ENCODE measurements around the gene GPR142. TPM values are rescaled to one million over a fixed set of nuclear protein-coding genes. Genes with fewer than 3 reads are reported as not detected.

The GPR142 gene
- polyA plus RNA-seq, 1 experiment = not detected

GRCh38 chr17:74332763-74333283 is 34.5 kb upstream of the GPR142 start:
- Histone ChIP-seq H3K4me3 (ENCODE audit: low read depth, low read length) (no peak overlapping the region), H3K9me3 (ENCODE audit: control insufficient read depth, insufficient read depth, low read length) (no peaks in the 10 kb centered on the region), H3K27ac (ENCODE audit: low read depth, low read length) (no peak overlapping the region), H3K27me3 (ENCODE audit: control insufficient read depth, insufficient read depth, low read length) (no peaks in the 10 kb centered on the region)
- TF ChIP-seq, protein P1, sequence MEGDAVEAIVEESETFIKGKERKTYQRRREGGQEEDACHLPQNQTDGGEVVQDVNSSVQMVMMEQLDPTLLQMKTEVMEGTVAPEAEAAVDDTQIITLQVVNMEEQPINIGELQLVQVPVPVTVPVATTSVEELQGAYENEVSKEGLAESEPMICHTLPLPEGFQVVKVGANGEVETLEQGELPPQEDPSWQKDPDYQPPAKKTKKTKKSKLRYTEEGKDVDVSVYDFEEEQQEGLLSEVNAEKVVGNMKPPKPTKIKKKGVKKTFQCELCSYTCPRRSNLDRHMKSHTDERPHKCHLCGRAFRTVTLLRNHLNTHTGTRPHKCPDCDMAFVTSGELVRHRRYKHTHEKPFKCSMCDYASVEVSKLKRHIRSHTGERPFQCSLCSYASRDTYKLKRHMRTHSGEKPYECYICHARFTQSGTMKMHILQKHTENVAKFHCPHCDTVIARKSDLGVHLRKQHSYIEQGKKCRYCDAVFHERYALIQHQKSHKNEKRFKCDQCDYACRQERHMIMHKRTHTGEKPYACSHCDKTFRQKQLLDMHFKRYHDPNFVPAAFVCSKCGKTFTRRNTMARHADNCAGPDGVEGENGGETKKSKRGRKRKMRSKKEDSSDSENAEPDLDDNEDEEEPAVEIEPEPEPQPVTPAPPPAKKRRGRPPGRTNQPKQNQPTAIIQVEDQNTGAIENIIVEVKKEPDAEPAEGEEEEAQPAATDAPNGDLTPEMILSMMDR (IDR thresholded peaks at IDR 0.05; ENCODE audit: low read depth, low read length) = no peak
- CTCF ChIA-PET = interaction anchor here (1.9 kb wide), 1 partner anchor 35 kb away, joined by 5 read pairs; the partner anchor contains the start of gene GPR142
- POLR2A ChIA-PET = no interaction called here
- DNase-seq (ENCODE audit: low read depth, low spot score) = no peak

DNA sequence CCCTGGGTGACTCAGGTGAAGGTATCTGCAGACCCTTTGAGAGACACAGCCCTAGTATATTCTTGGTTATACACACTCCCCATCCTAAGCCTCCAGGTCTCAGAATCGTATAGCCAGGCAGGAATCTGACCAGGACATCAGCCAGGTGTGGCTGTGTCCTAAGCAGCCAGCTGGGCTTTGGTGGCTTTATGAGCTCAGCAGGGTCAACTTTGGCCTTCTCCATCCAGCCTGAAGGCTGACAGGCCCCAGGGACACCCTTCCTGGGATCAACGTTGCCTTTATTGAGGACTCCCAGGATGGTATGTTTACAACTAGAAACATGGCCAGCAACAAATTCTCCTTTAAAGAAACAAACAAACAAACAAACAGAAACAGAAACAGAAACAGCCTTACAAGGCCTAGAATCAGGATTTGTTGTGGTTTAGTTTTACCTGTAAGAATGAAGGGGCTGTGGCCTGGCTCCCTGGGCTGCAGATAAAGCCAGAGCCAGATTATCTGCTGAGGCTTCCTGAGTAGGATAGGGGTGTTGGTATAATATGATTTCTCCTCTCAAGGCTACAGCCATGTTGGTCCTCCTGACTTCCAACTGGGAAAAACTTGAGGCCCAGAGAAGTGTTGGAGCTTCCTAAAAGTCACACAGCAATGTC is 32.8 kb upstream of the GPR142 start:
- no peak for DNase-seq (ENCODE audit: low read depth, low spot score)
- ChIA-PET POLR2A (no interaction called here), CTCF (no interaction called here)
- TF ChIP-seq, protein P1 (IDR thresholded peaks at IDR 0.05; ENCODE audit: low read depth, low read length) = no peak
- H3K27me3 ChIP-seq (ENCODE audit: control insufficient read depth, insufficient read depth, low read length) = no peaks in the 10 kb centered on the region
- H3K9me3 ChIP-seq (ENCODE audit: control insufficient read depth, insufficient read depth, low read length) = no peaks in the 10 kb centered on the region
- no peak overlapping the region for H3K4me3 ChIP-seq (ENCODE audit: low read depth, low read length)
- no peak overlapping the region for H3K27ac ChIP-seq (ENCODE audit: low read depth, low read length)

- DNase-seq (ENCODE audit: low read depth, low spot score) = no peak
- TF ChIP-seq, protein P1 (IDR thresholded peaks at IDR 0.05; ENCODE audit: low read depth, low read length) = no peak
- Histone ChIP-seq H3K4me3 (ENCODE audit: low read depth, low read length) (no peak overlapping the region), H3K27ac (ENCODE audit: low read depth, low read length) (no peak overlapping the region), H3K9me3 (ENCODE audit: control insufficient read depth, insufficient read depth, low read length) (no peaks in the 10 kb centered on the region; the same call in 1 of the 2 replicates), H3K27me3 (ENCODE audit: control insufficient read depth, insufficient read depth, low read length) (no peaks in the 10 kb centered on the region)
- ChIA-PET POLR2A (no interaction called here), CTCF (no interaction called here)
Observed at GRCh38 chr17:74335529-74336062, 31.7 kb upstream of the GPR142 start.

DNA sequence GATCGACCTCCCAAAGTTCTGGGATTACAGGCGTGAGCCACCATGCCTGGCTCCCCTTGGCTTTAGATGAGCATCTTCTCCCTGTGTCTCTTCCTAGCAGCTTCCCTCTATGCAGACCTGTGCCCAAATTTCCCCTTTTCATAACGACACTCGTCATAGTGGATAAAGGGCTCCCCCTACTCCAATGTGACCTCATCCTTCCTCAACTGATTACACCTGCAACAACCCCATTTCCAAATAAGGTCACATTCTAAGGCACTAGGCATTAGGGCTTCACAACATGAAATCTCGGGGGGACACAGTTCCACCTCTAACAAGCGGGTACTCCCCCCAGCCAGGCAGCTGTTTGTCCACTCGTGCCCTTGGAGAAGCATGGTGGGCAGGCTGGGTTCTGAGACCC is 31.0 kb upstream of the GPR142 start:
- Histone ChIP-seq H3K4me3 (ENCODE audit: low read depth, low read length) (no peak overlapping the region), H3K27me3 (ENCODE audit: control insufficient read depth, insufficient read depth, low read length) (no peaks in the 10 kb centered on the region), H3K9me3 (ENCODE audit: control insufficient read depth, insufficient read depth, low read length) (no peaks in the 10 kb centered on the region; the same call in 1 of the 2 replicates), H3K27ac (ENCODE audit: low read depth, low read length) (no peak overlapping the region)
- TF ChIP-seq, protein P1 (IDR thresholded peaks at IDR 0.05; ENCODE audit: low read depth, low read length) = no peak
- no peak for DNase-seq (ENCODE audit: low read depth, low spot score)
- POLR2A ChIA-PET = no interaction called here
- CTCF ChIA-PET = no interaction called here

- TF ChIP-seq, protein P1 (IDR thresholded peaks at IDR 0.05; ENCODE audit: low read depth, low read length) = no peak
- no peaks in the 10 kb centered on the region for H3K27me3 ChIP-seq (ENCODE audit: control insufficient read depth, insufficient read depth, low read length)
- no peaks in the 10 kb centered on the region; the same call in 1 of the 2 replicates for H3K9me3 ChIP-seq (ENCODE audit: control insufficient read depth, insufficient read depth, low read length)
- H3K4me3 ChIP-seq (ENCODE audit: low read depth, low read length) = no peak overlapping the region
- no peak for DNase-seq (ENCODE audit: low read depth, low spot score)
- POLR2A ChIA-PET = no interaction called here
- no peak overlapping the region for H3K27ac ChIP-seq (ENCODE audit: low read depth, low read length)
- CTCF ChIA-PET = no interaction called here
Observed at GRCh38 chr17:74337834-74338500, 29.3 kb upstream of the GPR142 start.
